ENCODE results near the gene C2orf78. TPM values are rescaled to one million over a fixed set of nuclear protein-coding genes. Genes with fewer than 3 reads are reported as not detected.

C2orf78 gene
- polyA plus RNA-seq, 1 of the 3 experiments (the other 2 are of a cell fraction): 0.02 TPM

GRCh38 chr2:73859721-73860586 lies 76.0 kb downstream of the C2orf78 start:
- H3K36me3 ChIP-seq (replicated peaks in 1 of 2; ENCODE audit: control insufficient read depth in 1 of 2, insufficient read depth in 2 of 2, low read length in 1 of 2): peaks cover 56 to 82% of the 10 kb centered on the region in 2 experiments
- H3K9ac ChIP-seq: no peak overlapping the region
- H3K4me3 ChIP-seq (ENCODE audit: low read depth in 2 of 2, low read length in 1 of 2): no peak overlapping the region
- no peak overlapping the region for H3K4me2 ChIP-seq
- H2AFZ ChIP-seq (ENCODE audit: low read depth): no peak overlapping the region
- ChIA-PET CTCF (interaction anchor here (1.1 to 1.9 kb wide), 2 partner anchors 288 to 292 kb away, joined by 3 to 6 read pairs; no protein-coding TSS in a partner anchor), POLR2A (no interaction called here)
- H3K9me3 ChIP-seq: no peaks in the 10 kb centered on the region
- H3F3A ChIP-seq (replicated peaks; ENCODE audit: insufficient read depth): peaks cover 10% of the 10 kb centered on the region
- 0 out of 2 replicates have a peak, but pooled peaks cover 4% of the 10 kb centered on the region for H4K20me1 ChIP-seq (ENCODE audit: insufficient read depth)
- no peak for DNase-seq
- no peak overlapping the region for H3K27ac ChIP-seq (ENCODE audit: low read depth in 2 of 2, low read length in 1 of 2)
- TF ChIP-seq YY1 (IDR thresholded peaks at IDR 0.05; ENCODE audit: low read depth): no peak
- TF ChIP-seq RXRA (IDR thresholded peaks at IDR 0.05; ENCODE audit: borderline replicate concordance, low read depth): 0 out of 2 replicates have a peak, but pooled peaks have one; percentile 46
- TF ChIP-seq JUND (IDR thresholded peaks at IDR 0.05): peak; percentile 81
- TF ChIP-seq FOSL2 (IDR thresholded peaks at IDR 0.05; ENCODE audit: borderline replicate concordance, low read depth): peak; percentile 94
- TF ChIP-seq MAX (IDR thresholded peaks at IDR 0.05; ENCODE audit: low read depth): peak; percentile 41; the same call in 1 of the 2 replicates
- TF ChIP-seq CHD2 (IDR thresholded peaks at IDR 0.05; ENCODE audit: low read length, partially characterized antibody): no peak
- TF ChIP-seq NRF1 (IDR thresholded peaks at IDR 0.05; ENCODE audit: low read depth, low read length): no peak
- TF ChIP-seq ZBTB33 (IDR thresholded peaks at IDR 0.05; ENCODE audit: borderline replicate concordance, low read depth): no peak
- 0 out of 2 replicates have a peak, but pooled peaks have one; percentile 35 for TF ChIP-seq SIN3A (IDR thresholded peaks at IDR 0.05; ENCODE audit: borderline replicate concordance, low read depth, low read length)
- no peak for TF ChIP-seq REST (IDR thresholded peaks at IDR 0.05; ENCODE audit: low read depth, low read length)
- peak; percentile 53; the same call in 1 of the 2 replicates for TF ChIP-seq TCF12 (IDR thresholded peaks at IDR 0.05)
- 0 out of 2 replicates have a peak, but pooled peaks have one; percentile 5 for TF ChIP-seq PBX3 (IDR thresholded peaks at IDR 0.05)
- WGBS (ENCODE audit: low lambda C conversion rate): 81% methylated on average over 6 of the region's 6 CpGs
- H3K9me2 ChIP-seq: no peaks in the 10 kb centered on the region
- H3K27me3 ChIP-seq (ENCODE audit: insufficient read depth): no peaks in the 10 kb centered on the region
- H3K79me2 ChIP-seq (ENCODE audit: insufficient read depth): no peaks in the 10 kb centered on the region
- peaks cover 0 to 4% of the 10 kb centered on the region in 2 experiments; a peak in 2 of 4 replicates for H3K4me1 ChIP-seq (ENCODE audit: control insufficient read depth in 1 of 2, insufficient read depth in 2 of 2, low read depth in 1 of 2, low read length in 1 of 2)
